ENCODE measurements around the gene RET. TPM values are rescaled to one million over a fixed set of nuclear protein-coding genes. Genes with fewer than 3 reads are reported as not detected.

The RET gene
- total and polyA plus RNA-seq, 4 donors = 0.31 to 1.3 (median 0.77) TPM

GRCh38 chr10:43155221-43155620 is 78.4 kb downstream of the RET start:
- Histone ChIP-seq H3K27ac (ENCODE audit: low read depth in 1 of 2, low read length in 1 of 2) (no peak overlapping the region), H3K4me1 (ENCODE audit: control insufficient read depth in 5 of 5, insufficient read depth in 5 of 5, low read length in 5 of 5) (peaks cover 0 to 66% (median 6%) of the 10 kb centered on the region in 5 donors), H3K9ac (ENCODE audit: insufficient read depth in 1 of 2, low read length in 2 of 2) (no peak overlapping the region), H3K36me3 (ENCODE audit: control insufficient read depth in 4 of 4, insufficient read depth in 4 of 4, low read length in 4 of 4) (peaks cover 0 to 3% (median 0%) of the 10 kb centered on the region in 4 donors), H3K9me3 (ENCODE audit: control insufficient read depth in 4 of 4, insufficient read depth in 3 of 4, low read length in 3 of 4) (no peaks in the 10 kb centered on the region), H3K4me3 (no peak overlapping the region), H3K27me3 (ENCODE audit: control insufficient read depth in 3 of 3, insufficient read depth in 3 of 3, low read length in 2 of 3) (no peaks in the 10 kb centered on the region)
- DNase-seq (no peak), ATAC-seq (ENCODE audit: insufficient read depth, low FRiP score) (no peak)
- TF ChIP-seq, protein P1, sequence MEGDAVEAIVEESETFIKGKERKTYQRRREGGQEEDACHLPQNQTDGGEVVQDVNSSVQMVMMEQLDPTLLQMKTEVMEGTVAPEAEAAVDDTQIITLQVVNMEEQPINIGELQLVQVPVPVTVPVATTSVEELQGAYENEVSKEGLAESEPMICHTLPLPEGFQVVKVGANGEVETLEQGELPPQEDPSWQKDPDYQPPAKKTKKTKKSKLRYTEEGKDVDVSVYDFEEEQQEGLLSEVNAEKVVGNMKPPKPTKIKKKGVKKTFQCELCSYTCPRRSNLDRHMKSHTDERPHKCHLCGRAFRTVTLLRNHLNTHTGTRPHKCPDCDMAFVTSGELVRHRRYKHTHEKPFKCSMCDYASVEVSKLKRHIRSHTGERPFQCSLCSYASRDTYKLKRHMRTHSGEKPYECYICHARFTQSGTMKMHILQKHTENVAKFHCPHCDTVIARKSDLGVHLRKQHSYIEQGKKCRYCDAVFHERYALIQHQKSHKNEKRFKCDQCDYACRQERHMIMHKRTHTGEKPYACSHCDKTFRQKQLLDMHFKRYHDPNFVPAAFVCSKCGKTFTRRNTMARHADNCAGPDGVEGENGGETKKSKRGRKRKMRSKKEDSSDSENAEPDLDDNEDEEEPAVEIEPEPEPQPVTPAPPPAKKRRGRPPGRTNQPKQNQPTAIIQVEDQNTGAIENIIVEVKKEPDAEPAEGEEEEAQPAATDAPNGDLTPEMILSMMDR (IDR thresholded peaks at IDR 0.05; ENCODE audit: control extremely low read depth, extremely low read depth) = no peak
- 77 to 89% methylated on average over 2 of the region's 2 CpGs for WGBS, 2 donors

- Histone ChIP-seq H3K4me1 (ENCODE audit: control insufficient read depth in 5 of 5, insufficient read depth in 5 of 5, low read length in 5 of 5) (peaks cover 0 to 71% (median 6%) of the 10 kb centered on the region in 5 donors), H3K36me3 (ENCODE audit: control insufficient read depth in 4 of 4, insufficient read depth in 4 of 4, low read length in 4 of 4) (peaks cover 0 to 3% (median 0%) of the 10 kb centered on the region in 4 donors), H3K9ac (ENCODE audit: insufficient read depth in 1 of 2, low read length in 2 of 2) (no peak overlapping the region), H3K27me3 (ENCODE audit: control insufficient read depth in 3 of 3, insufficient read depth in 3 of 3, low read length in 2 of 3) (no peaks in the 10 kb centered on the region), H3K27ac (ENCODE audit: low read depth in 1 of 2, low read length in 1 of 2) (no peak overlapping the region), H3K4me3 (no peak overlapping the region), H3K9me3 (ENCODE audit: control insufficient read depth in 4 of 4, insufficient read depth in 3 of 4, low read length in 3 of 4) (no peaks in the 10 kb centered on the region)
- no peak for ATAC-seq (ENCODE audit: insufficient read depth, low FRiP score)
- TF ChIP-seq, protein P1 (IDR thresholded peaks at IDR 0.05; ENCODE audit: control extremely low read depth, extremely low read depth) = no peak
- 92 to 95% methylated on average over 1 of the region's 1 CpG for WGBS, 2 donors
- DNase-seq = no peak
Observed at GRCh38 chr10:43155741-43156140, 78.9 kb downstream of the RET start.

- Histone ChIP-seq H3K36me3 (ENCODE audit: control insufficient read depth in 4 of 4, insufficient read depth in 4 of 4, low read length in 4 of 4) (peaks cover 0 to 5% (median 0%) of the 10 kb centered on the region in 4 donors), H3K4me3 (no peak overlapping the region), H3K27ac (ENCODE audit: low read depth in 1 of 2, low read length in 1 of 2) (no peak overlapping the region), H3K9me3 (ENCODE audit: control insufficient read depth in 4 of 4, insufficient read depth in 3 of 4, low read length in 3 of 4) (no peaks in the 10 kb centered on the region), H3K27me3 (ENCODE audit: control insufficient read depth in 3 of 3, insufficient read depth in 3 of 3, low read length in 2 of 3) (no peaks in the 10 kb centered on the region), H3K4me1 (ENCODE audit: control insufficient read depth in 5 of 5, insufficient read depth in 5 of 5, low read length in 5 of 5) (peaks cover 0 to 73% (median 7%) of the 10 kb centered on the region in 5 donors), H3K9ac (ENCODE audit: insufficient read depth in 1 of 2, low read length in 2 of 2) (no peak overlapping the region)
- ATAC-seq (ENCODE audit: insufficient read depth, low FRiP score) = no peak
- TF ChIP-seq, protein P1 (IDR thresholded peaks at IDR 0.05; ENCODE audit: control extremely low read depth, extremely low read depth) = no peak
- 73 to 74% methylated on average over 9 of the region's 9 CpGs for WGBS, 2 donors
- peak in 2 of 3 donors; percentile 57 to 60 for DNase-seq
Observed at GRCh38 chr10:43156590-43157341, 79.9 kb downstream of the RET start.
